Midbrain (tissue), 1 donor: ENCODE data around the gene BEGAIN.
"Not testable (repeated sequence)": the region's sequence is repeated elsewhere in the genome, so short reads cannot be mapped to it uniquely, and the experiment has no call there.

Experiments
- DNase-seq: peaks from one replicate; lab custom pipeline; 2025; lab: John Stamatoyannopoulos, UW

The BEGAIN gene

DNA sequence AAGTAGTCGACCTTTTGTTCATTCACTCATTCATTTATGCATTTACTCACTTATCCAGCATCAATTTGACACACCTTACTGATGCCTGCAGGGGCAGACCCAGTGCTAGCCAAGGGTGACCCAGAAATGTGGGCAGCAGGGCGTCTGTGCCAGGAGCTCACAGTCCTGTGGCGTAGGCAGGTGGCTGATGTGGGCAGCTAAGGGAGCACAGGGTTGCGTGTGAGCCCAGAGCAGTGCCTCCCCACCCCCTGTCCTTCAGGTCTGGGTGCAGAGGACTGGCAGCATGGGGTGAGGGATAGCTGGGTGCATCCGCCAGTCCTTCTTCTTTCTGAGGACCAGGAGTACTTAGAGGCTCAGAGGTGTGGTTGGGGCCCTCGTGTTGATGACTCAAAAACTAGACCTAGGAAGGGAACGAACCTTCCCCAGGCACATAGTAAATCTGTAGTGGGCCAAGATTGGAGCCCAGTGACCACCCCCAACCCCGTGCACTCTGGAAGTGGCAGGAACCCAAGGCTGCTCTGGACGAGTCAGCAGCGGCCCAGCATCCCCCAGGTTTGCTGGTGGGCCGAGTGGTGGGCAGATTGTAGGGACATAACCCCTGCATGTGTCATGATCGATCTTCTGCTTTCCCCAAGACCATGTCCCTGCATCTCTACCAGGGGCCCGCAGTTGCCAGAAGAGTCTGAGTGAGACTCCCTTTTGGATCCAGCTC, 63.9 kb downstream of the BEGAIN start:
- no peak for DNase-seq

DNA sequence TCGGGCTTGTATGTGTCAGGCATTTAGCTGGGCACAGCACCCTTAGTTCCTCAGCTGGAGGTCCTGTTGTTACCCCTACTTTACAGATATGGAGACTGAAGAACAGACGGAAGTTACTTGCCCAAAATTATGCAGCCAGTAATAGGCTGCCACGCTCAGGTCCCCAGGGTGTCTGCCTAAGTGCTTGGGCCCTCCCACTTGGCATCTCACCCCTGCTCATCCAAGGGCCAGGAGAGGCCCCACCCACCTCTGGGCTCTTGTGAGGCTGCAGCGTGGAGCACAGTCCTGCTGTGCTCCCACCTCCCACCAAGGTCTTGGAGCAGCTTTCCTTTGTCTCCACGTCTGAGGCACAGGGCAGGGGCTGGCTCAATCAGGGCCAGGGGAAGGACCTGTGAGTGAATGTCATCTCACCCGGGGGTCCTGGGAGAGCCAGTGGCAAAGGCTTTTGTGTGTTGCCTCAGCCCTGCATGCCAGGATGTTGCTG, 64.6 kb downstream of the BEGAIN start:
- no peak for DNase-seq

DNA sequence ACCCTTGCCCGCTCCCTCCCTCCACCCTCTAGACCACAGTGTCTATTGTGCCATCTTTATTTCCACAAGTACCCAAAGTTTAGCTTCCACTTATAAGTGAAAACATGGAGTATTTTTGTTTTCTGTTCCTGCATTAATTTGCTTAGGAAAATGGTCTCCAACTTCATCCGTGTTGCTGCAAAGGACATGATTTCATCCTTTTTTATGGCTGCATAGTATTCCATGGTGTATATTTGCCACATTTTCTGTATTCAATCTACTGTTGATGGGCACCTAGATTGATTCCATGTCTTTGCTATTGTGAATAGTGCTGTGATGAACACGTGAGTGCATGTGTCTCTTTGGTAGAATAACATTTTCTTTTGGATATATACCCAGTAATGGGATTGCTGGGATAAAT, 81.2 kb downstream of the BEGAIN start:
- not testable (repeated sequence) for DNase-seq

DNA sequence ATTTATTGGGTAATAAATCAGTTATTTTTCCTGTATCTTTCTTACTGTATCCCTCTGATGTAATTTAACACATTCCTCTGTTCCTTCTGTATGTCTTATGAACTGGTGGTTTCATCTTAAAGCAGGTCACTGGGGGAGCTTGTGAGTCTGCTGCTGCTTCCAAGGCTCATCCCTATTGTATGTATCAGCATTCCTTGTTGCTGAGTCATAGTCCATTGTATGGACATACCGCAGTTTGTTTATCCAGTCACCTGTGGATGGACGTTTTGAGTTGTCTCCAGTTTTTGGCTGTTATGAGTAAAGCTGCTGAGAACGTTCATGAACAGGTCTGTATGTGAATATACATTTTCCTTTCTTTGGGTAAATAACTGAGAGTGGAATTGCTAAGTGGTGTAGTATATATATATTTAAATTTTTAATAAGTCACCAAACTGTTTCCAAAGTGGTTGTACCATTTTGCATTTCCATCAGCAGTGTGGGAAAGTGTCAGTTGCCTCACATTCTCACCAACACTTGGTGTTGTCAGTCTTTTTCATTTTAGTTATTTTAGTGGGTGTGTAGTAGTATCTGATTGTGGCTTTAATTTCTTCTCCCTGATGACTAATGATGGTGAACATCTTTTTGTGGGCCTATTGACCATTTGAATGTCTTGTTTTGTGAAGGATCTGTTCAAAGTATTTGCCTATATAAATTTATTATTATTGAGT, 82.7 kb downstream of the BEGAIN start:
- DNase-seq = no peak

DNA sequence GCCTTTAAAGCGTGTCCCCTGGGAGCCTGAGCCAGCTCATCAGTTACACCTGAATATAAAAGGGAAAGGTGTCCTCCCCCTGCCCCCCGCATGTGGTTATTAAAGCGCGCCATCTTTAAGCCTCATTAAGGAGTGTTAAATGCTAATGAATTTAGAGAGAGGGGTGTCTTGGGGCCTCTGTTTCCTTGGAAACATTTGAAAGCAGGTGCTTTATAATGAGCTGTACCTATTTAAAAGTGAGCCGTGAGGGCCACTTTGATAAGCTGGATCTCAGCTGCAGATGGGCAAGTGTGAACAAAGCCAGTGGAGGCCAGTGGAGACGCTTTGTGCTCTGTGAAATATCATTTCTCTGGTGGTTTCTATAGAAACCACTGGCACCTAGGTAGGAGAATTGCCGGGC, 84.0 kb downstream of the BEGAIN start:
- no peak for DNase-seq

DNA sequence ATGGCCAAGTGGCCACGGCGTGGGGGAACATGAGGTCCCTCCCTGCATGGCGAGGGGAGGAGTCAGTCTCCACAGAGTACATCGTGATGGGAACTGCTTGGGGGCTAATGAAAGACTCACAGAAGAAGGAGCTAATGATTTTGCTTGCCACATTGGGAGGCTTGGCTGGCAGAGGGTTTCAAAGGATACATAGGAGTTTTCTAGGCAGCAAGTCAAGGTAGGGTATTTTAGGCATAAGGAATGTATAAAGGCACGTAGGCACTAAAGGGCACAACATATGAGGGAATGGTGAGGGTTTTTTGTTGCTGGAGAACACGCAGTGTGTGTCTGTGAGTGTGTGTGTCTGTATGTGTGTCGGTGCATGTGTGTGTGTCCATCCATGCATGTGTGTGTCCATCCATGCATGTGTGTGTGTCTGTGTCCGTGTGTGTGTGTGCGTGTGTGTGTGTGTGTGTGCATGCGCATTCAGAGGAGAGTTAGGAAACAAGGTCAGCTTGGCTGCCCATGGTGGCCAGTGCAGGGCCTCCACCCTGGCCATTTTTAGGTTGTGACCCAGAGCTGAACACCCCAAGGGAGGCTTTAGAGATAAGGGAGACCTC, 84.5 kb downstream of the BEGAIN start:
- no peak for DNase-seq

DNA sequence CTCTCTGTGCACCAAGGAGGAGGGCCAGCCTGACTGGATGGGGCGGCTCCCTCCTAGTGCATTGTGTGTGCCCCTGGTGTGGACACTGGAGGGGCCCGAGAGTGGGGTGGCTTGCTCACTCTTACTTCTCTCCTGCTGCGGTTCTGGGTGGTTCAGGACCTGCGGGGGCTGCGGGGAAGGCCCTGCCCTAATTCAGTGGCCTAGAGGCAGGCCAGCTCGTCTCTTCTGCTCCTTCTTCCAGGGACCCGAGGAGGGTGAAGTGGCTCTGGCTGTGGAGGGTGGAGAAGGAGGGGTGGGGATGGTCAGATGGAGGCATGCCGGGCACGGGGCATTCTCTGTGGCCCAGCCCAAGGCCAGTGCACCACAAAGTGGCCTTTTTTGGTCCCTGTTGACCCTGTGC, 87.1 kb downstream of the BEGAIN start:
- DNase-seq = no peak

DNA sequence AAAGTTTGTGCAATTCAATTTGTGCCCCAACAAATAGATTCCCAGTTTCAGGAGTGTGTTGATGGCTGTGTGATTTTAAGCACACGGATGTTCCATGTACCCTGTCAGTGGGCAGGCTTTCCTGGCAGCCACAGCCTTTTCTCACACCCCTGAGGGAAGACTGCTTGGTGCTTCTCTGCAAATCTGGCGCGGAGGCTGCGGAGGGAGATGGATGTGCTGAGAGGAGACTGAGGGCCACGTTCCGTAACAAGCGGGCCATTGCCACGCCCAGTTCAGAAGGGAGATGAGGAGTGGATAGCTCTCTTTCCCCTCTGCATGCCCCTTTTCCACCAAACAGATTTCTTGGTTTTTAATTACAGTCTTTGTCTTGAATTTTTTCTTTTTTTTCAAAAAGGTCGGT, 89.1 kb downstream of the BEGAIN start:
- no peak for DNase-seq

DNA sequence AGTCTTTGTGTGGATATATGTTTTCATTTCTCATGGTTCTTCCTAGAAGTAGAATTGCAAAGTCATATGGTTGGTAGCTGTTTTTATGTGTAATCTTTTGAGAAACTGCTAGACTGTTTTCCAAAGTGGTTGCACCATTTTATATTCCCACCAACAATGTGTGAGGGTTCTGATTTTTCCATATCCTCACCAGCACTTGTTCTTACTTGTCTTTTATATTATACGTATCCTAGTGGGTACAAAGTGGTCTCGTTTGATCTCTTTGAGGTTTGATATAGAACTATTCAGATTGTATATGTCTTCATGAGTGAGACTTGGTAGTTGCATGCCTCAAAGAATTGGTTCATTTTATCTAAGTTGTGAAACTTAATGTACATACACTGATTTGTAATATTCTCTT, 91.3 kb downstream of the BEGAIN start:
- DNase-seq = no peak

DNA sequence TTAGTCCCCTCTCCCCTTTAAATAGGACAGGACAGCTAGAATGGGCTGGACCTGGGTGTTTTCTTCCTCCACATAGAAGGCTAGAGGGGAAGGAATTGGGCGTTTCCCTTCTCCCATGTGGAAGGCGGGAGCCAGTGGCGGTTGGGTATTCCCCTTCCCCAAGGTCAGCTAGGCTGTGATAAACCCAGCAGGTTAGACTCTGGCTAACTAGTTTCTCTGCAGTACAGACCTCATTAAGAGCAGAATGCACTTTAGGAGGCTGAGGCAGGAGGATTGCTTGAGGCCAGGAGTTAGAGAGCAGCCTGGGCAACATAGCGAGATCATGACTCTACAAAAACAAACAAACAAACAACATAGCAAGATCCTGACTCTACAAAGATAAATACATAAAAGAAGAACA, 92.6 kb downstream of the BEGAIN start:
- no peak for DNase-seq

DNA sequence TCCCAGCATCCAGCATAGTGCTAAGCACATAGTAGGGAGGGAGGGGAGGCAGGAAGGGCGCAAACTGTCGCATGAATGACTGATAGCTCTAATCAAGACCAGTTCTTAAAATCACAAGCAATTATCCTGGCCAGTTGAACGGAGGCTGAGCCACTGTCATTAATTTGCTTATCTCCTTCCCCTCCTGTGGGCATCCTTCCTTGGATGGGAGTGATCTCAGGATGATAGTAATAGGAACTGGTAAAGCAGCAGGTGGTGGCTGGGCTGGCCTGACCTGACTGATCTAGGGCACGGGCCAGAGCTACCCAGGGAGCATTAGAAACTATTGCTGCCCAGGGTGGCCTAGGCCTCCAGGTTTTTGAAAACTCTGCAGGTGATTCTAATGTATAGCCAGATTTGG, 97.0 kb downstream of the BEGAIN start:
- no peak for DNase-seq

DNA sequence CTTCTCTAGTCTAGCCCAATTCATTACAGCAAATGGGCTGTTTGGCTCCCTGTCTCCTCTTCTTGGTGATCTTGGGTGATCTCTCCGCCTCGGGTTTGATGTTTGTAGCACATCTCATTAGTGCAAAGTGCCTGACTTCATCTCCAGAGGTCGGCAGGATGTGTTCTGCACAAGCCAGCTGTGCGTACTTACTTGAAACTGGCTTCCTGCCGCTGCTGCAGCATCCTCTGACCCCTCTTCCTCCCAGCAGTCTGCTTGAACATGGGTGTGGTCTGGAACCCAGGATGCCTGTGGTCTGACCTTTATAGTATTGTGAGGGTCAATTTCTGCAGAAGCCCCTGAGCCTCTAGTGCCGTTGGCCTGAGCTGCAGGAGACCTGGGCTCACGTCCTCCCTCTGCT, 99.2 kb downstream of the BEGAIN start:
- DNase-seq = no peak

DNA sequence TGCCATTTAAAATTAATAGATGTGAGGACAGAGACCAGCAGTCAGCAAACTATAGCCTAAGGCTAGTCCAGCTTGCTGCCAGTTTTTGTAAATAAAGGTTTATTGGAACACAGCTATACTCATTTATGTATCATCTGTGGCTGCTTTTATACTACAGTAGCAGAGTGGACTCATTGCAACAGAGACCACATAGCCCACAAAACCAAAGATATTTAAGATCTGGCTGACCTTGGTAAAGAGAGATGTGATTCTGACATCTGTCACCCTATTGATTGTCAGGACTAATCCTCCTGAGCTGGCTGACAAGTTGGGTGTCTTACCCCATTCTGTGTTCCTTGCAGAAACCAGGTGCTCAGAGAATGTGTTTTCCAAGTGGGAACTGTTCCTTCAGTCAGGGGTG, 99.9 kb downstream of the BEGAIN start:
- DNase-seq = no peak
